K562 (cell line): ENCODE data around the gene FSTL4. TPM values are rescaled to one million over a fixed set of nuclear protein-coding genes. Genes with fewer than 3 reads are reported as not detected.

Experiments
- ATAC-seq: fragments of 200-7000 bp; cut with Tn5 transposase; 3 replicates; pipeline ENCODE4 v1.9.1; 2020; ENCODE audit warnings: moderate library complexity
- BruUV-seq: library from RNA; stranded (reverse); fragments of 400-500 nt; replicated peaks from 2 replicates; lab custom pipeline; 2021; lab: Mats Ljungman, UMichigan
- CTCF ChIA-PET: fragments of 300-600 bp; formaldehyde crosslinking; extraction: SDS; loops from one replicate; lab custom pipeline; 2021; ENCODE audit warnings: low intra/inter-chr PET ratio; lab: Yijun Ruan, JAX
- POLR2A ChIA-PET: fragments of 300-600, 350-650 bp; sonication (Branson Sonifier 250); formaldehyde crosslinking; extraction: SDS; loops from one replicate; lab custom pipeline; 2021; ENCODE audit warnings: antibody characterized with exemption, inconsistent platforms; lab: Yijun Ruan, JAX
- DNase-seq, 4 experiments: peaks; one replicate each; pipeline versions ENCODE4 v3.0.0 to v3.0.0-alpha.2; 2011 to 2018; ENCODE audit warnings: low spot score in 3 of 4, mixed read lengths in 3 of 4; ENCODE audit errors: extremely low read depth in 1 of 4
- FAIRE-seq: peaks from 2 replicates; lab custom pipeline; 2011; peaks lifted over from hg19 to GRCh38; lab: Jason Lieb, UNC
- H2AFZ ChIP-seq: 2 replicates; pipeline ENCODE4 v1.6.0; 2011; ENCODE audit warnings: low read depth, low read length, control low read depth, inconsistent platforms
- H3K27ac ChIP-seq: fragments of 200-600 bp; 3 replicates; pipeline ENCODE4 v1.8.0; 2011; ENCODE audit warnings: low read depth, mild to moderate bottlenecking, control low read depth, inconsistent platforms, low read length, moderate library complexity, mixed read lengths; ENCODE audit errors: extremely low read depth
- H3K27me3 ChIP-seq, 2 experiments: fragments of 300-600 bp in 1 of 2; 2 replicates in 1 of 2; 3 replicates in 1 of 2; pipeline versions ENCODE4 v1.6.0 to v1.8.0; 2011; ENCODE audit warnings: inconsistent platforms in 2 of 2, low read length in 2 of 2, mild to moderate bottlenecking in 1 of 2, mixed read lengths in 1 of 2, moderate library complexity in 1 of 2; ENCODE audit not compliant: control insufficient read depth in 2 of 2, insufficient read depth in 2 of 2
- H3K36me3 ChIP-seq: fragments of 300-600 bp; 3 replicates; pipeline ENCODE4 v1.8.0; 2011; ENCODE audit warnings: mild to moderate bottlenecking, low read length, inconsistent platforms; ENCODE audit not compliant: control insufficient read depth, insufficient read depth
- H3K4me1 ChIP-seq, 2 experiments: fragments of 200-600 bp in 1 of 2; replicated peaks in 1 of 2; 2 replicates in 1 of 2; 3 replicates in 1 of 2; pipeline versions ENCODE4 v1.5.1 to v1.8.0; 2011; ENCODE audit warnings: inconsistent platforms in 2 of 2, low read length in 2 of 2, mild to moderate bottlenecking in 1 of 2, mixed read lengths in 1 of 2, moderate library complexity in 1 of 2; ENCODE audit not compliant: control insufficient read depth in 2 of 2, insufficient read depth in 2 of 2
- H3K4me2 ChIP-seq: 2 replicates; pipeline ENCODE4 v1.6.1; 2011; ENCODE audit warnings: low read length, control low read depth, inconsistent platforms, mixed read lengths; ENCODE audit not compliant: insufficient read depth
- H3K4me3 ChIP-seq: fragments of 200-600 bp; sonication (generic), shearing (Covaris generic); 2 replicates; pipeline ENCODE4 v1.5.1; 2016; ENCODE audit warnings: control low read depth, inconsistent platforms
- H3K79me2 ChIP-seq: fragments of 200-600 bp; 3 replicates; pipeline ENCODE4 v1.8.0; 2011; ENCODE audit warnings: low read length, inconsistent platforms; ENCODE audit not compliant: control insufficient read depth, insufficient read depth
- H3K9ac ChIP-seq, 2 experiments: 2 replicates each; pipeline versions ENCODE4 v1.6.0 to v1.6.1; 2011; ENCODE audit warnings: low read depth in 2 of 2, low read length in 2 of 2, control low read depth in 1 of 2, inconsistent platforms in 1 of 2, mild to moderate bottlenecking in 1 of 2, mixed read lengths in 1 of 2; ENCODE audit not compliant: insufficient read depth in 1 of 2
- H3K9me1 ChIP-seq: one replicate; pipeline ENCODE4 v1.6.0; 2011; ENCODE audit warnings: inconsistent platforms, mild to moderate bottlenecking, low read length, moderate library complexity; ENCODE audit not compliant: control insufficient read depth, insufficient read depth
- H3K9me3 ChIP-seq: replicated peaks from 2 replicates; pipeline ENCODE4 v1.5.1; 2011; ENCODE audit warnings: low read depth, low read length, inconsistent platforms; ENCODE audit not compliant: control insufficient read depth, insufficient read depth
- H4K20me1 ChIP-seq: replicated peaks from 2 replicates; pipeline ENCODE4 v1.6.1; 2011; ENCODE audit warnings: low read length, inconsistent platforms, mixed read lengths; ENCODE audit not compliant: control insufficient read depth, insufficient read depth
- CEBPG ChIP-seq, 3 experiments: fragments of 200-800 bp in 1 of 3; sonication (Bioruptor generic) in 1 of 3; sonication (generic) in 1 of 3; formaldehyde crosslinking in 1 of 3; IDR thresholded peaks in 2 of 3; conservative IDR thresholded peaks in 1 of 3; 2 replicates each; pipeline versions ENCODE4 v1.6.1 to v1.8.0; 2016 to 2022; ENCODE audit warnings: missing compliant biosample characterization in 2 of 3, missing genetic modification characterization in 2 of 3, mild to moderate bottlenecking in 1 of 3, missing genetic modification reagents in 1 of 3
- GATA2 ChIP-seq: sonication (generic); formaldehyde crosslinking; IDR thresholded peaks from 2 replicates; pipeline ENCODE4 v1.4.0; 2020; ENCODE audit warnings: mild to moderate bottlenecking, missing genetic modification reagents
- HDAC2 ChIP-seq: fragments of 450-650 bp; IDR thresholded peaks from 2 replicates; pipeline ENCODE4 v1.6.1; 2016; ENCODE audit warnings: mild to moderate bottlenecking
- LARP7 ChIP-seq: fragments of 450-650 bp; IDR thresholded peaks from 2 replicates; pipeline ENCODE4 v1.6.1; 2016
- POLR2AphosphoS2 ChIP-seq: IDR thresholded peaks from 2 replicates; pipeline ENCODE4 v1.6.1; 2012; ENCODE audit warnings: low read length, improper control_type of control experiment
- RFX7 ChIP-seq: fragments of 250-450 bp; sonication (Bioruptor Pico); IDR thresholded peaks from 2 replicates; pipeline ENCODE4 v1.5.1; 2021; ENCODE audit warnings: mild to moderate bottlenecking
- RREB1 ChIP-seq: fragments of 250-450 bp; sonication (Bioruptor Pico); IDR thresholded peaks from 2 replicates; pipeline ENCODE4 v1.4.0; 2020
- TEAD2 ChIP-seq: fragments of 450-650 bp; IDR thresholded peaks from 2 replicates; pipeline ENCODE4 v1.6.1; 2016; ENCODE audit warnings: missing genetic modification characterization, control low read depth, missing compliant biosample characterization
- ZFX ChIP-seq: sonication (generic); formaldehyde crosslinking; IDR thresholded peaks from 2 replicates; pipeline ENCODE4 v1.8.0; 2022; ENCODE audit warnings: mild to moderate bottlenecking, missing genetic modification reagents, moderate library complexity
- ZNF184 ChIP-seq: sonication (generic); formaldehyde crosslinking; IDR thresholded peaks from 2 replicates; pipeline ENCODE4 v1.5.0; 2020; ENCODE audit warnings: missing genetic modification reagents
- ZNF3 ChIP-seq: fragments of 250-450 bp; sonication (Bioruptor Pico); IDR thresholded peaks from 2 replicates; pipeline ENCODE4 v1.5.0; 2021; ENCODE audit warnings: mild to moderate bottlenecking, moderate library complexity
- ZNF444 ChIP-seq: fragments of 250-450 bp; sonication (Bioruptor Pico); IDR thresholded peaks from 2 replicates; pipeline ENCODE4 v1.4.0; 2020; ENCODE audit warnings: mild to moderate bottlenecking, moderate library complexity
- ZNF589 ChIP-seq: fragments of 200-800 bp; sonication (Bioruptor generic); IDR thresholded peaks from 2 replicates; pipeline ENCODE4 v1.6.1; 2016; ENCODE audit warnings: low read depth, missing genetic modification characterization, missing compliant biosample characterization
- WGBS: fragments of 100-300 bp; shearing (Covaris generic); methylation state at CpG from one replicate; pipeline ENCODE4 v1.1.6; 2016; ENCODE audit warnings: low coverage, mixed read lengths; ENCODE audit not compliant: insufficient coverage; ENCODE audit errors: missing lambda C conversion rate; 5-methylcytosine and 5-hydroxymethylcytosine counted together
- in situ Hi-C: fragments of 300-500 bp; cut with MboI; formaldehyde crosslinking; loops from 4 replicates; pipeline ENCODE4 v1.15.0; 2018; ENCODE audit warnings: inconsistent platforms, mixed read lengths
- intact Hi-C: fragments of 100-400 bp; cut with micrococcal nuclease; formaldehyde crosslinking; loops from 2 replicates; pipeline ENCODE4 v1.14.2; 2022
- polyA plus RNA-seq, 8 experiments: library from polyadenylated mRNA; depleted of rRNA in 4 of 8; stranded (reverse) in 5 of 8; unstranded in 3 of 8; fragments of >200 nt; fragmentation: Nextera tagmentation in 2 of 8; fragmentation: Illumina TruSeq in 1 of 8; extraction: Ambion mirVana in 2 of 8; extraction: Trizol in 1 of 8; gene quantifications; 2 replicates each; pipeline versions ENCODE4 v1.2.1 to v1.2.3, GENCODE V29; 2011 to 2014; ENCODE audit warnings: inconsistent platforms in 1 of 8, missing spikeins in 1 of 8
- total RNA-seq, 7 experiments: library from RNA; depleted of rRNA in 6 of 7; stranded (reverse); fragments of >200 nt in 6 of 7; fragmentation: Illumina TruSeq in 2 of 7; extraction: Trizol in 2 of 7; gene quantifications; 2 replicates each; pipeline versions ENCODE4 v1.2.1 to v1.2.3, GENCODE V29; 2011 to 2021; ENCODE audit warnings: low replicate concordance in 1 of 7
- TF ChIP-seq, protein P1 (sequence below): sonication (generic); formaldehyde crosslinking; IDR thresholded peaks from 2 replicates; pipeline ENCODE4 v1.8.0; 2022; ENCODE audit warnings: mild to moderate bottlenecking, low read depth, missing genetic modification reagents

The FSTL4 gene
- total and polyA plus RNA-seq, 9 of the 15 experiments (the other 6 are each of a cell fraction or from before 2014, with no cell fraction given): 0.08 to 0.18 (median 0.10) TPM; not detected in 5

- ChIA-PET CTCF (no interaction called here), POLR2A (interaction anchor here (0.9 kb wide), 1 partner anchor 14 kb away, joined by 3 read pairs; no protein-coding TSS in a partner anchor)
- Histone ChIP-seq H3K4me2 (no peak overlapping the region), H3K36me3 (no peaks in the 10 kb centered on the region), H3K4me1 (no peaks in the 10 kb centered on the region; a peak in 2 of 5 replicates), H4K20me1 (no peaks in the 10 kb centered on the region), H3K9me3 (no peaks in the 10 kb centered on the region), H2AFZ (no peak overlapping the region), H3K9me1 (no peaks in the 10 kb centered on the region), H3K27me3 (peaks cover 27 to 43% of the 10 kb centered on the region in 2 experiments), H3K79me2 (no peaks in the 10 kb centered on the region), H3K9ac (no peak overlapping the region), H3K27ac (no peak overlapping the region), H3K4me3 (no peak overlapping the region)
- in situ Hi-C loops: loop anchor here (25.0 kb wide), 1 partner anchor 361 kb away; no protein-coding TSS in a partner anchor
- no peak for FAIRE-seq
- no TSS peak for BruUV-seq
- TF ChIP-seq CEBPG (CRISPR knock-in tag; IDR thresholded peaks at IDR 0.05) (no peak), CEBPG (tag; conservative IDR thresholded peaks at IDR 0.05 in 1 of 2, IDR thresholded peaks at IDR 0.05 in 1 of 2) (no peak), ZFX (no peak), HDAC2 (no peak), ZNF444 (no peak), RREB1 (CRISPR knock-in tag) (no peak), ZNF589 (CRISPR knock-in tag) (no peak), ZNF3 (CRISPR knock-in tag) (no peak), POLR2AphosphoS2 (no peak), RFX7 (CRISPR knock-in tag) (no peak), LARP7 (no peak), TEAD2 (tag) (no peak), GATA2 (CRISPR knock-in tag) (no peak), ZNF184 (no peak)
- TF ChIP-seq, protein P1, sequence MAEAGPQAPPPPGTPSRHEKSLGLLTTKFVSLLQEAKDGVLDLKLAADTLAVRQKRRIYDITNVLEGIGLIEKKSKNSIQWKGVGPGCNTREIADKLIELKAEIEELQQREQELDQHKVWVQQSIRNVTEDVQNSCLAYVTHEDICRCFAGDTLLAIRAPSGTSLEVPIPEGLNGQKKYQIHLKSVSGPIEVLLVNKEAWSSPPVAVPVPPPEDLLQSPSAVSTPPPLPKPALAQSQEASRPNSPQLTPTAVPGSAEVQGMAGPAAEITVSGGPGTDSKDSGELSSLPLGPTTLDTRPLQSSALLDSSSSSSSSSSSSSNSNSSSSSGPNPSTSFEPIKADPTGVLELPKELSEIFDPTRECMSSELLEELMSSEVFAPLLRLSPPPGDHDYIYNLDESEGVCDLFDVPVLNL (CRISPR knock-in tag): no peak
- intact Hi-C loops: no loop called here
- WGBS: 3% methylated on average over 8 of the region's 8 CpGs
- no peak for DNase-seq
- no peak for ATAC-seq
These were observed 139.1 kb downstream of the FSTL4 start for GRCh38 chr5:133473291-133473690.
